Effector CD4-positive, alpha-beta T cell (primary cell): ENCODE measurements around the gene FOXO1.

Source experiments
- DNase-seq: peaks from one replicate; pipeline ENCODE4 v3.0.0-alpha.2; 2020

The FOXO1 gene

DNA sequence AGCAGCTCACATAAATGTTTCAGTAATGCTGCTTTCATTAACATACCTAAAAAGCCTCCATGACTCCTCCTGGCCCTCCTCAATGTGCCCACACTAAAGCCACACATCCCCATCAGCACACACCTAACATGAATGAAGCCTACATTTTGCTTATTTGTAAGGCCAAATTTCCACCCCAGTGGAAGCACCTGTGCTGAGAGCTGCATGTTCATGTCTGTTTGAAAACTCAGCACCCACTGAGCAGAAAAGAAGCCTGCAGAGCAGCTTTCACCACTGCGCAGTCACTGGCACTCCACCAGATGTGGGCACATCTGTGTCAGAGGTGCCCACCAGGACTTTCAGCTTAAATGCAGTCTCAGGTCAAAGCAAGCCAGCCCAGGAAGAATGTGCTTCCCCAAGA is 93.5 kb downstream of the FOXO1 start:
- no peak for DNase-seq

GRCh38 chr13:40571338-40571963 is 95.0 kb downstream of the FOXO1 start:
- no peak for DNase-seq

- no peak for DNase-seq
These were observed 95.5 kb downstream of the FOXO1 start for GRCh38 chr13:40570930-40571329.

DNA sequence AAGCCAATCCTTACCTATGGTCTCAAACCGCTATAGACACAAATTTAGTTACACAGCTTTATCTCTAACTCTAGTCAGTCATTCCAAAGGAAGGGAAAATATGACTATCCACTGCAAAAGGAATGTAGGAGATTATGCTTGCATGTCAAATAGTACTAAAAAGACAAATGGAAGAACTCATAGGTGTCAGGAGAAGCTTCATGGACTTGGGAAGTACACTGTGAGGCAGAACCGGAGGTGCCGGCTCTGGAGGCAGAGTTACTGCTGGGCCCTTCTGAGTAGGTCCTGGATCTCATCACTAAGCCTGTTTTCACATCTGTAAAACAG is 97.5 kb downstream of the FOXO1 start:
- DNase-seq: no peak

GRCh38 chr13:40568246-40569023 is 98.0 kb downstream of the FOXO1 start:
- DNase-seq: no peak

DNA sequence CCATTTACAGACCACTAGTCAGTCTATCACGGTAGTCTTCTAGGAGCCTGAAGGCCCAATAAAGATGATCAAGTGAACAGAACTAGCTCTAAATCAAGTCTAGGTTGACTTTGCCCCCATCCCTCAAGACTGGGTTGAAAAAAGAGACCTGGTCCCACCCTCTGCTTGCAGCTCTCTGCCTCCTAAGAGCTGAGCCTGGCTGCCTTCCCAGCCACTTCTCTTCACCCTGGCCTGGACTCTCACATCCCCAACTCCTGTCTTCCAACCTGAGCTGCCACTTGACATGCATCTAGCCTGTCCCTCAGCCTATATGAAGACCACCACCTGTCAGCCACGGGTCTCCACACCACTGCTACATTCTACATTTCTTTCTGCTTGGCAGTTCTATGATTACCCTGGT is 99.6 kb downstream of the FOXO1 start:
- no peak for DNase-seq

GRCh38 chr13:40565282-40566148 is 100.9 kb downstream of the FOXO1 start:
- DNase-seq: no peak

GRCh38 chr13:40564342-40565001 is 102.0 kb downstream of the FOXO1 start:
- DNase-seq: no peak

GRCh38 chr13:40563350-40564125 is 102.9 kb downstream of the FOXO1 start:
- no peak for DNase-seq

DNA sequence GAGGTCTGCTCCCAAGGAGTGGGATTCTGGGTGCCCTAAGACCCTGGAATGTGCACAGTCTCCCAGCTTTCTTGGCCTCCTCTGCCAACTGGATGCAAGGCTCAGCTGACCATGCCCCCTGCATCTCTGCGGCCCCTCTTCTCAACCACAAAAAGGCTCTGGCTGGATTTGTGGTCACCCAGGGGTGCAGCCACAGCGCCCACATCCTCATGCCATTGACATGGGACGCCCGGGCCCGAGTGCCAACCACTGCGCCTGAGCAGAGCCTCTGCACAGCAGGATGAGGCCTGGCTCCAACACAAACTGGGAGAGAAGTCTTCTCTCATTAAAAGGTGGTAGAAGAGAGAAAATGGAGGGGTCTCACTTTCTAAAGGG is 103.5 kb downstream of the FOXO1 start:
- no peak for DNase-seq

GRCh38 chr13:40559915-40560314 is 106.5 kb downstream of the FOXO1 start:
- DNase-seq: no peak

DNA sequence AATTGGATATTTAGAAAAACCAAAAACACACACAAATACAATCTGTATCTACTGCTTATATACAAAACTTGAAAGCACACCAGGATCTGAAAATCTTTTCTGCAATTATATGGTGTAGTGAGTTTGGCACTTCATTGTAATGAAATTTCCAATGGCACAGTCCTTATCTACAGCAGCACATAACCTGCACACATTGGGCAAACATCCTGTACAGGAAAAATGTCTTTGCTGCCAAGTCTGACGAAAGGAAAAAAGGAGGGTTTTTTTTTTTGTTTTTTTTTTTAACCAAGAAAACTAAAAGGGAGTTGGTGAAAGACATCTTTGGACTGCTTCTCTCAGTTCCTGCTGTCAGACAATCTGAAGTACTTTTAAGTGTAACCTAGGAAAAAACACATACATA is 107.8 kb downstream of the FOXO1 start:
- no peak for DNase-seq

DNA sequence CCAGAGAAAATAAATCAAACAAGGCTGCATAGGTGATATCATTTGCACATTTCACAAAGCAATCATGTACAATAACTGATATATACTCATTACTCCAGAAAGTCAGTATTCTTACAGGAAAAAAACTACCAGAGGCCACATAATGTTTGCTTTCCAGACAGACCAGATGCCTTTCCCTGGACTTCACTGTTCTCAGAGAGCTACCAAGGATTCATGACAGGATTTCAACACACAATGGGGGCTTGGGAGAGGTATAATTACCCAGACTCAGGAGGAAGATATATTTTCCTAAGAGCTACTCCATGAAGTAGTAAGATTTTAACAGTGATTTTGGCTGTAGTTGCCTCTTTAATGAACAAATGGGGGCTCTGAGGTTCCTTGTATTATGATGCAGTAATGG is 110.0 kb downstream of the FOXO1 start:
- DNase-seq: no peak

DNA sequence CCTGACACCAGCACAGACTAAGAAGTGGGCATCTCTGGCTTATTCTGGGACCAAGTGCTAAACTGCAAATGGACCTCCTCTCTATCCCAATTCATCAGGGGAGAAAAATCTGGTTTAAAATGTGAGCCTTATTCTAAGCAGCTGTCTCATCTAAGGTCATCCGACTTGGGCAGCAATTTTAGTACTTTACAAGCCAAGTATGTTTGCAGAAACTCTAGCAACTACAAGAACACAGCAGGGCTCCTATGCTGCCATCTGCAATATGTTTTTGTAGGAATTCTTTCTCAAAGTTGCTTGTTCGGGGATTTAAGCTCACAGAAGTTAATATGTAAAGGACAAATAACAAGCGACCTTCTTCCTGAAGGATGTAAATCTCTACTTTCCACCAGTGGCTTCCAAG is 113.1 kb downstream of the FOXO1 start:
- DNase-seq: no peak

DNA sequence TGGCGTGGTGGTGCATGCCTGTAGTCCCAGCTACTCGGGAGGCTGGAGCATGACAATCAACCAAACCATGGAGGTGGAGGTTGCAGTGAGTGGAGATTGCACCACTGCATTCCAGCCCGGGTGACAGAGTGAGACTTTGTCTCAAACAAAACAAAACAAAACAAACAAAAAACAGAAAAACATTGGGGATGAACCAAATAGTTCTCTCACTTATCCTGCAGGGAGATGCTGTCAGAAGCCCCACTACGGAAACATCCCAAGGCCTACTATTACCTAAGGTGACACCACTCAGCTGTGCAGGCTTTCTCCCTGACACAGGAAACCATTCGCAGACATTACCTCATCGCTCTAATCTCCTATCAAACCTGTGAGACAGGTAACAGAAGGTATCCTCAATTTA is 113.5 kb downstream of the FOXO1 start:
- no peak for DNase-seq

- DNase-seq: no peak
These were observed 116.3 kb downstream of the FOXO1 start for GRCh38 chr13:40550130-40550529.

- no peak for DNase-seq
These were observed 116.8 kb downstream of the FOXO1 start for GRCh38 chr13:40549500-40550094.

DNA sequence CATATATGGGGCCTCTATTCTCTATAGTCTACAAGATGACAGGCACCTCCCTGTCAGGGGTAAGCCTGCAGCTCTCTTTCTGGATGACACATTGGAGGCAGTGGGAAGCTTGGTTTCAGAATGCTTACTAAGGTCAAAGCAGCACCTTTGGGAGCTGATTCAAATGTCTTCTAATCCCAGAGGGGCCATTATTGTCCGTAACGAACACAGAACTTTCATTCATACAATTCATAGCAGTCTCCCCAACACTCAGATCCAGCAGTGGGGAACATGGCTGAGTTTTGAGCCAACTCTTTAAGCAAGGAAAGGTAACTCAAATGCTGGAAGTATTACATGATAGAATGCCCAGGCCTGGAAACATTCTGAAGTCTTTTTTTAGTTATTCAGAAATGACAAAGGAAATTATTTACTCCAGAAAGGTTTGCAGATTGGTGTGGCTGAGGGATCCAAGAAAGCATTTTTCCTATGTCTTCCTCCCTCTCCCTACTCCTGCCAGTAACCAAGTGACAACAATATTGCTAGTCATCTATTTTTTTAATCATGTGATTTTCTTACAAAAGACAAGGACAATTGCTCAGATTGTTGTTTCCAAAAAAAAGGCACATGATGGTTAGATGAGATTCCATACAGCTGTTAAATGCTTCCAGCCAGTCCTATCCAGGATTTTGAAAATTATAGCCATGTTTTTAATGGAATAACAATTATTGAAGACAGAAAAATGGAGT is 118.7 kb downstream of the FOXO1 start:
- no peak for DNase-seq

DNA sequence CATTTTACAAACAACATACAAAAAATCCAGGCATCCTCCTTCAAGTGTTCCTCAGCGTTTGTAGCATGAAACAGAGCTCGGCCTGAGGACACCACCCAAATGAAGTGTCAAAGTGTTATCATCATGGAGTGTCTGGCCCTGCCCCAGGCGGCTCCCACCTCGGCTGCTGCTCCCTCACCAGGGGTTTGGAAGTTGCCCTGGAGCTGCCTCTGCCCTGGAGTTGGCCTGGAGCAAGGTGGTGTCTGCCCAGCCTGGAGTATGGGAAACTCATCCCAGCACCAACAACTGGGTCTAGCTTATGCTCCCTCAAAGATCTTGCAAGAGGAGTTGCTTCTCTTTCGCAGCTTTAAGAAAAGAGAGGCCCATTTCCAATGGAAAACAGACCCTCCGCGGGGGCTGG is 120.4 kb downstream of the FOXO1 start:
- DNase-seq: no peak

DNA sequence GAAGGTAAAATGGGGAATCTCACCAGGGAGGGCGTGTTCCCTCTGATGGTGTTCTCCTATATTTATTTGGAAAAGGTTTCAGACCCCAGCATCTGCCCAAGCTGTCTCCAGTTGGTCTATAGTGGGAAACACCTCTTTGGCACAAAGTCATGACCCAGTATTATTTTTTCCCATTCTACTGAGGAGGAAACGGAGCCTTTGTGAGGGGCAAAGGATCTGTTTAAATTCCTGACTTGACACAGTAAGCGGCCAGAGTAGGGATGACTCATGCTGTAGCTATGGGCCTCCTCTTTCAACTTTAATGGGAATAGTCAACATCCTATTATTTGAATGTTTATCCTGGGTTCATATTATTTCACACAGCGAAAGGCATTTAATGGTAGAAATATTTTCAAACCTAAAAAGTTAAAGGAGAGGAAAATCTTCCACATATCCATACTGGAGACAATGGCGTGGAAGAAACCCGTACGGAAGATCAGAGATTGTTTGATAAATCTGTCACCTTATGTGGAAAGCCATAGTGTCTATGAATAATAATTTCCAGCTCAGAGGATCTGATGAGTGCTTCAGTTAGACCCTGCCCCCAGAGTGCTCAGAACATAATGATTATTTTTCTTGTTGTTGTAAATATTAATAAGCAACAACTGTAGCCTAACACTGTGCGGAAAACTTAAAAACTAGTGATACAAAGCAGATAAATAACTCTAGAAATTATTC is 126.0 kb downstream of the FOXO1 start:
- DNase-seq: no peak
